Adipocyte (in vitro differentiated cells): ENCODE measurements around the gene SFXN1.

ENCODE experiments used
- DNase-seq: peaks from one replicate; pipeline ENCODE4 v3.0.0-alpha.2; 2015; ENCODE audit warnings: low read depth
- H3K27me3 ChIP-seq: replicated peaks from 2 replicates; pipeline ENCODE4 v1.7.0; 2013; ENCODE audit warnings: mild to moderate bottlenecking, low read length, moderate library complexity; ENCODE audit not compliant: control insufficient read depth, insufficient read depth
- H3K36me3 ChIP-seq: 2 replicates; pipeline ENCODE4 v1.7.0; 2013; ENCODE audit warnings: low read length, mild to moderate bottlenecking, moderate library complexity; ENCODE audit not compliant: control insufficient read depth, insufficient read depth, severe bottlenecking
- H3K4me1 ChIP-seq: 2 replicates; pipeline ENCODE4 v1.7.0; 2013; ENCODE audit warnings: mild to moderate bottlenecking, low read length, moderate library complexity; ENCODE audit not compliant: control insufficient read depth, insufficient read depth
- H3K4me3 ChIP-seq: 2 replicates; pipeline ENCODE4 v1.7.0; 2013; ENCODE audit warnings: mild to moderate bottlenecking, low read length, moderate library complexity
- H3K9ac ChIP-seq: 2 replicates; pipeline ENCODE4 v1.7.0; 2013; ENCODE audit warnings: mild to moderate bottlenecking, low read length, moderate library complexity
- H3K9me3 ChIP-seq: 2 replicates; pipeline ENCODE4 v1.7.0; 2013; ENCODE audit warnings: mild to moderate bottlenecking, low read length, moderate library complexity; ENCODE audit not compliant: control insufficient read depth

The SFXN1 gene

GRCh38 chr5:175542232-175542965, 64.0 kb downstream of the SFXN1 start:
- Histone ChIP-seq H3K36me3 (no peaks in the 10 kb centered on the region), H3K9me3 (no peaks in the 10 kb centered on the region), H3K4me3 (no peak overlapping the region), H3K27me3 (peaks cover 19% of the 10 kb centered on the region), H3K9ac (no peak overlapping the region), H3K4me1 (no peaks in the 10 kb centered on the region)
- DNase-seq, result no peak

DNA sequence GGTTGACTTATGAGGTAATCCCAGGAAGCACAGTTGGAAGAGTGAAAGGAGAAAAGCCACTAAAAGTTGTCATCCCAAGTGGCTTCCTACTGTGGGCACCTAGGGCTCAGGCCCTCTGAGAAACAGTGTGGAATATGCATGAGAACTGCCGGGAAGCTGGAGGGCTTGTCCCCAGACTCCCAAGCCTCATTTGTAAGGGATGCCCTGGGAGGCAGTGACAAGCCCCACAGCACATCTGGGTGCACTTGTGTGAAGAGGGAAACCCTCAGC, 64.5 kb downstream of the SFXN1 start:
- Histone ChIP-seq H3K27me3 (peaks cover 24% of the 10 kb centered on the region), H3K9ac (no peak overlapping the region)

DNA sequence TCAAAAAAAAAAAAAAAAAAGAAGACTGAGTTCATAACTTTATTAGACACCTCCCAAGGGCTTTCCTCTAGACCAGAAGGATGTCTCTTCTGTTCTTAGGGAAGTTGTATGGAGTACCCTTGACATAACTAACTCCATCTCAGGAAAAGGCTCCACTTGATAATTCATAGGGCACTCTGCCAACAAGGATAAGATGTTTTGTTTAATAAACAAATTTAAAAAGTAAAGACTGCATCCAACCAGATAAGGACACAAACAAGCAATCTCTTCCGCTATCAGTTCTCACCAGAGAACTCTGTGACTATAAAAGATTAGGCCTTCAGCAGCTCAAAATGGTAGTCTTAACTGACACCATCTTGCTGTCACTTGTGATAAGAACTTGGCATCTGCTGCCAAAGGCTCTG, 65.8 kb downstream of the SFXN1 start:
- Histone ChIP-seq H3K27me3 (peaks cover 35% of the 10 kb centered on the region), H3K36me3 (no peaks in the 10 kb centered on the region), H3K4me3 (no peak overlapping the region), H3K4me1 (no peaks in the 10 kb centered on the region), H3K9me3 (no peaks in the 10 kb centered on the region), H3K9ac (no peak overlapping the region)
- no peak for DNase-seq

More for the DNA sequence above, 64.5 kb downstream of the SFXN1 start:
- no peaks in the 10 kb centered on the region for H3K4me1 ChIP-seq
- no peak for DNase-seq
- H3K36me3 ChIP-seq, result no peaks in the 10 kb centered on the region
- no peaks in the 10 kb centered on the region for H3K9me3 ChIP-seq
- H3K4me3 ChIP-seq, result no peak overlapping the region

GRCh38 chr5:175544586-175544985, 66.2 kb downstream of the SFXN1 start:
- DNase-seq, result no peak
- no peak overlapping the region for H3K9ac ChIP-seq
- H3K27me3 ChIP-seq, result peaks cover 38% of the 10 kb centered on the region
- no peaks in the 10 kb centered on the region for H3K9me3 ChIP-seq
- H3K4me1 ChIP-seq, result no peaks in the 10 kb centered on the region
- no peak overlapping the region for H3K4me3 ChIP-seq
- H3K36me3 ChIP-seq, result no peaks in the 10 kb centered on the region

DNA sequence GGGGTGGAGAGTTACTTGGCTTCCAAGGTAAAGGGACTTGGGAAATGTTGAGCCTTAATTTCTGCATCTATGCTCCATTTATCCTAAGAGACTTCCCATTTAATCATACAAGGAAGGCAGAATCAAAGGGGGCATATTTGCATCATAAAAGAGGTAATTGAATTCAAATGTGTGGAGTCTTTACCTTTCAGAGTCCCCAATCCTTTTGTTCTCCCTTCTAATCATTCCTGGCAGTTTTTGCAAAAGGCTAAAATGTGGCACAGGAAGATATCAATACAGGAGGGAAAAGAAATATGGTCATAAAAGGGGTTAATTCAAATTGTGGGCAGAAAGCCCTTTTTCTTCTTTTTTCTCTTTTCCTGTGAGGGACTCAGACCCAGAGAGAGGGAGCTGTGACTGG, 69.5 kb downstream of the SFXN1 start:
- no peaks in the 10 kb centered on the region for H3K4me1 ChIP-seq
- no peak overlapping the region for H3K9ac ChIP-seq
- no peaks in the 10 kb centered on the region for H3K9me3 ChIP-seq
- no peak for DNase-seq
- H3K4me3 ChIP-seq, result no peak overlapping the region
- peaks cover 35% of the 10 kb centered on the region for H3K27me3 ChIP-seq
- H3K36me3 ChIP-seq, result no peaks in the 10 kb centered on the region

GRCh38 chr5:175548626-175549311, 70.4 kb downstream of the SFXN1 start:
- no peak for DNase-seq
- Histone ChIP-seq H3K36me3 (no peaks in the 10 kb centered on the region), H3K27me3 (peaks cover 30% of the 10 kb centered on the region), H3K9ac (no peak overlapping the region), H3K9me3 (no peaks in the 10 kb centered on the region), H3K4me1 (no peaks in the 10 kb centered on the region), H3K4me3 (no peak overlapping the region)

DNA sequence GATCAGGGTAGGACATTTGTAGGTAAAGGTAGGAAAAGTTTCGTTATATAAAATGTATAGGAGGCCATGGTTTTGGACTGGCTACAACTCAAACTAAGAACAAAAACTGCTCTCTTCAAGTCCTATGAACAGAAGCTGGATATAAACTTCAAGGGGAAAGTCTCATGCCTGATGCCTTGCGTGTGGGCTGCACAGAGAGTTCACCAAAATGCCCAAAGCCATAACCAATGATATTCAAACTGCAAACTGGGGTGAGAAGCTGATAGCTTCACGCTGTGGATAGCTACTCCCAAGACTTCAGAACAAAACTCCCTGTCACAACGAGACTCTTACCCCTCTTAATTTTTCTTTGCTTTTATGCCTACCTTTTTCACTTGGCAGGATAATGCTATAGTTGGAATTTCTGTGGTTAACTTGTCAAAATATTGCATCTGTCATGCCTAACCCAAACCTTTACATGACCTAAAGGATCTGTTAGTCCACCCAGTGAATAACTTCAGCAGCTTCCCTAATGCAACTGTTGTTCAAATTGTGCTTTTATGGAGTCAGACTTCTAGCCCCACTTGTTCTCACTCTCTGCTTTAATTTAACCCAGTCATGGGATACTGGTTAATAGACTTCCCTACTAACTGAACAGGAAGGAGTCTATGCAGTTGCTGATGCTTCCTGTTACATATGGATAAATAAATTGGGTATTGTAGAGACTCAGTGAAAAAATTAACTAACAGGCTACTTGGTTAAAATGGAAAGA, 71.9 kb downstream of the SFXN1 start:
- Histone ChIP-seq H3K27me3 (peaks cover 29% of the 10 kb centered on the region), H3K9ac (no peak overlapping the region), H3K4me1 (no peaks in the 10 kb centered on the region), H3K36me3 (no peaks in the 10 kb centered on the region), H3K4me3 (no peak overlapping the region), H3K9me3 (peaks cover 8% of the 10 kb centered on the region)
- DNase-seq, result no peak

GRCh38 chr5:175551266-175551665, 72.9 kb downstream of the SFXN1 start:
- Histone ChIP-seq H3K4me1 (no peaks in the 10 kb centered on the region), H3K36me3 (no peaks in the 10 kb centered on the region)

DNA sequence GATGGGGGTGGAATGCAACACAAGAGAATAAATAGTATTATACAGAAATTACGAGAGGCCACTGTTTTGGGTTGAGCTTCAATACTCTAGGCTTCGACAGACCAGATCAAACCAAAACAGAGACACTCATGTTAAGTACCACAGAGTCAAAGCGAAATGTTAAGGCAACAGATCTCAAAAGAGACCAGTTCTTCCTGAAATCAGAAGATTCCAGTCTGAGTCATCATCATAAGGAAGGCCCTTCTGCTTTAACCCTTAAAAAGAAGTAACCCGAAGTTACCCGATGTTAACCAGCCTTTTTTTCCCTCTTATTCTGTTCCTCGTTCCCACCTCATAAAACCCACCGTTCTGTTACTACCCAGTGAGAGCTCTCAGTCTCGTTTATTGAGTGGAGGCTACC, 75.9 kb downstream of the SFXN1 start:
- DNase-seq, result no peak
- H3K9me3 ChIP-seq, result peaks cover 8% of the 10 kb centered on the region
- H3K36me3 ChIP-seq, result no peaks in the 10 kb centered on the region
- no peaks in the 10 kb centered on the region for H3K4me1 ChIP-seq
- no peak overlapping the region for H3K9ac ChIP-seq
- peaks cover under 1% of the 10 kb centered on the region for H3K27me3 ChIP-seq
- H3K4me3 ChIP-seq, result no peak overlapping the region

More at GRCh38 chr5:175551266-175551665, 72.9 kb downstream of the SFXN1 start:
- Histone ChIP-seq H3K4me3 (no peak overlapping the region), H3K27me3 (peaks cover 22% of the 10 kb centered on the region), H3K9ac (no peak overlapping the region), H3K9me3 (peaks cover 8% of the 10 kb centered on the region)
- DNase-seq, result no peak

- Histone ChIP-seq H3K9me3 (peaks cover 8% of the 10 kb centered on the region), H3K27me3 (peaks cover 3% of the 10 kb centered on the region), H3K36me3 (no peaks in the 10 kb centered on the region), H3K9ac (no peak overlapping the region), H3K4me3 (no peak overlapping the region), H3K4me1 (no peaks in the 10 kb centered on the region)
- no peak for DNase-seq
Observed at GRCh38 chr5:175555168-175555785, 76.9 kb downstream of the SFXN1 start.

GRCh38 chr5:175556794-175557193, 78.4 kb downstream of the SFXN1 start:
- Histone ChIP-seq H3K9ac (no peak overlapping the region), H3K27me3 (peaks cover 8% of the 10 kb centered on the region), H3K36me3 (no peaks in the 10 kb centered on the region), H3K4me3 (no peak overlapping the region), H3K4me1 (no peaks in the 10 kb centered on the region), H3K9me3 (peaks cover 8% of the 10 kb centered on the region)
- DNase-seq, result no peak
